ENCODE results near the gene PGS1.
A peak's percentile ranks its signal among the peaks of the same experiment; 100 is the strongest.

GRCh38 chr17:78412403-78412802, 34.0 kb downstream of the PGS1 start:
- TF ChIP-seq CTCF (conservative IDR thresholded peaks at IDR 0.05; ENCODE audit: low read depth, low read length) (peak; percentile 50), EZH2 (IDR thresholded peaks at IDR 0.05; ENCODE audit: borderline replicate concordance, low read depth, low read length, poor library complexity, severe bottlenecking) (no peak)
